GM18519 (cell line): ENCODE data around the gene NLK.
"Not testable (repeated sequence)": the region's sequence is repeated elsewhere in the genome, so short reads cannot be mapped to it uniquely, and the experiment has no call there.

Experiments used
- ATAC-seq: cut with Tn5 transposase; IDR thresholded peaks from one replicate; pipeline ENCODE4 v1.9.1; 2021; ENCODE audit warnings: mild to moderate bottlenecking, moderate library complexity; ENCODE audit not compliant: unreplicated experiment, low FRiP score

The NLK gene

DNA sequence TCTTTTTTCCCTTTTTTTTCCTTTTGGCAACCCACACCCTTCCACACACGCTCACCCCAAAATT lies at the start of gene NLK:
TSS of gene NLK (plus strand) at position 21 of the 64 bp plus-strand sequence. CDS start 197 bp downstream, outside the sequence.
- ATAC-seq, result no peak

- ATAC-seq, result no peak
These were observed 49.2 kb upstream of the NLK start for GRCh38 chr17:27993161-27993695.

GRCh38 chr17:27993723-27994310 lies 48.7 kb upstream of the NLK start:
- ATAC-seq, result no peak

GRCh38 chr17:27994586-27994985 lies 47.9 kb upstream of the NLK start:
- ATAC-seq, result no peak

GRCh38 chr17:27995554-27995953 lies 46.9 kb upstream of the NLK start:
- ATAC-seq, result no peak

GRCh38 chr17:27996202-27997043 lies 46.1 kb upstream of the NLK start:
- ATAC-seq, result no peak

DNA sequence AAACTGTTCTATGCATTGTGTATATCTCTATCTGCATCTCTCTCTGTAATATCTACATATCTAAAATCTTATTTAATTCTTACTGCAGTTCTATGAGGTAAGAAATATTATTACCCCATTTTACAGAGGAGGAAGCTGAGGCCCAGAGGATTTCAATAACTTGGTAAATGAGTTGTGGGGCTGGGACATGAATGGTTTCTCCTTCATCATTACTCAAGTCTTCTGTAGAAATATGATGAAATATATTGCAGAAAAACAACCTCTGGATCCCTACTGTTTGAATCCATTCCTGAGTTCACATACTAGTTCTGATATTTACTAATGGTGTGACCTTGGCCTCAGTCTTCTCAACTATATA lies 45.5 kb upstream of the NLK start:
- ATAC-seq, result no peak

- ATAC-seq, result no peak
These were observed 45.0 kb upstream of the NLK start for GRCh38 chr17:27997522-27997921.

GRCh38 chr17:28001149-28001548 lies 41.3 kb upstream of the NLK start:
- ATAC-seq, result no peak

GRCh38 chr17:28004344-28004743 lies 38.1 kb upstream of the NLK start:
- no peak for ATAC-seq

DNA sequence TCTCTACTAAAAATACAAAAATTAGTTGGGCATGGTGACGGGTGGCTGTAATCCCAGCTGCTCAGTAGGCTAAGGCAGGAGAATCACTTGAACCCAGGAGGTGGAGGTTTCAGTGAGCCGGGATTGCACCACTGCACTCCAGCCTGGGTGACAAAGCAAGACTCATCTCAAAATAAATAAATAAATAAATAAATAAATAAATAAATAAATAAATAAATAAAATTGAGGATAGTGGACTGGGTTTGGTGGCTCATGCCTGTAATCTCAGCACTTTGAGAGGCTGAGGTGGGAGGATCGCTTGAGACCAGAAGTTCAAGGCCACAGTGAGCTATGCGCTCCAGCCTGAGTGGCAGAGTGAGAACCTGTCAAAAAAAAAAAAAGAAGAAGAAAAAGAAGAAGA lies 34.6 kb upstream of the NLK start:
- ATAC-seq, result not testable (repeated sequence)

DNA sequence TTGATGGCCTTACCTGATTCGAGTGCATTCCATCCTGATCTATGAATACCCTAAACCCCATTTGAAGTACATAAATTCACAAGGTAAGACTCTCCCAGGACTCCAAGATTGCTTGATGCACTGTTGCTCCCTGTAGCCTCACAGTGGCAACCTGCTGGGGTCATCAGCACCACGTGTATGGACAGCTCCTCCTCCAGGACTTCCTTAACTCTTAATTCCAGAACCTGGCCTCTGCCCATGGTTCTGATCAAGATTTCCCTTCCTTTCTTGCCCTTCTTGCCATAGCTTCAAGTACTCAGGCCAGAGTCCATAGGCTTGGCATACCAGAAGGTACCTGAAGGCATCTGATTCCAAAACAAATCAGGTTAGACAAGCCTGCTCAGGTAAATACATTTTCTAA lies 34.0 kb upstream of the NLK start:
- no peak for ATAC-seq

DNA sequence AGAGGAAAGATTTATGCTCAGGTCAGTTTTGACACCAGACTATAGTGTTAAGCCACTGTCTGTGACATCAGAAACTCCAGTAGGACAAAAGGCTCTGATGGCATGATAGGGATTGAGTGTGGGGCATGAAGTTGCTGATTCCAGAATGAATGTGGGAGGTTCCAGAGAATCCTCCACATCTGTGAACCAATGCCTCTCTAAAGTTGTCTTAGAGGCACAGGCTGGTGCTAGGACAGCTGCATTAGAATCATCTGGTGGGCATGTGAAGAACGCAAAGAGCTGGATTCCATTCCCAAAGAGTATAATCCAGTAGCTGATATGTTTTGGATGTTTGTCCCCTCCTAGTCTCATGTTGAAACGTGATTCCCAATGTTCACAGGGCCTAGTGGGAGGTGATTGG lies 32.1 kb upstream of the NLK start:
- no peak for ATAC-seq

DNA sequence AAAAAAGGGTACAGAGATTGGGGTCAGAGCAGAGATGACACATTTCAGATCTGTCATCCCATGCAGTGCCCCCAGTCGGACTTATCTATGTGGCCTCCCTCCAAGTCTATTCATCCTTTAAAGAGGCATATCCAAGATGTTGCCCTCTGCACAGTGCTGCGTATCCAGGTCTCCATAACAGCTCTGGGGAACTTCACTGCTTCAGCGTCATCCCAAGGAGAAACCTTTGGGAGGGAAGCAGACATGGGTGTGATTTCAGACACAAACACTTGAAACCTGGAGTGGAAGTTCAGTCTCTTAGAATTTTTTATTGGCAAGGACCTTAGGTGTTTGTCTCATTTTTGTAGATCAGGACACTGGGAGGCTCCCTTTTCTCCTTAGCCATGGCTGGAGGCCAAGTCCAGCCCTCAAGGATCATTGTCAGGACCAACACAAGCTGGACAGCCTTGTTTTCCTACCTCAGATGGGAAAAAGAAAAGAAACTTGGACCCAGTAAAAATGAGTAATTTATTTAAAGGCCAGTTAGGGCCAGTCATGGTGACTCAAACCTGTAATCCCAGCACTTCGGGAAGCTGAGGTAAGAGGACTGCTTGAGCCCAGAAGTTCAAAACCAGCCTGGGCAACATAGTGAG lies 23.9 kb upstream of the NLK start:
- no peak for ATAC-seq

GRCh38 chr17:28020515-28020914 lies 22.0 kb upstream of the NLK start:
- no peak for ATAC-seq

DNA sequence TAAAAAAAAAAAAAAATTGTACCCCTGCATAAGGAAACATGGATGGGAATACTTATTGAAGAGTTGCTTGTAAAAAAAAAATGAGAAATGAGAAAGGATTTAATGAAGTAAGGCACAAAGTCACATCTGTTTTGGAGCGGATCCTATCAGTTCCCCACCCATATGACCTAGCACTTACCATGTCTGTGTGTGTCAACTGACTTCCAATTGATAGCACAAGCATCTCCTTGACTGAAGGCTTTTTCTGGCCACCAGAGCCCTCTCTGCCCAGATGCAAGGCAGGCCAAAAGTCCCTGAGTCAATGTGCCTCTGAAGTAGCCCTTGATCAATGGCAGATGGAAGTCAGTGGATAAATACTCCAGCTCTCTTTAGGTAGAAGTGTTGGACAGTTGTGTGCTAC lies 13.4 kb upstream of the NLK start:
- ATAC-seq, result no peak

- ATAC-seq, result no peak
These were observed 12.1 kb upstream of the NLK start for GRCh38 chr17:28030386-28030785.

- ATAC-seq, result no peak
These were observed 11.3 kb upstream of the NLK start for GRCh38 chr17:28031174-28031573.

GRCh38 chr17:28033972-28034714 lies 8.3 kb upstream of the NLK start:
- ATAC-seq, result no peak

DNA sequence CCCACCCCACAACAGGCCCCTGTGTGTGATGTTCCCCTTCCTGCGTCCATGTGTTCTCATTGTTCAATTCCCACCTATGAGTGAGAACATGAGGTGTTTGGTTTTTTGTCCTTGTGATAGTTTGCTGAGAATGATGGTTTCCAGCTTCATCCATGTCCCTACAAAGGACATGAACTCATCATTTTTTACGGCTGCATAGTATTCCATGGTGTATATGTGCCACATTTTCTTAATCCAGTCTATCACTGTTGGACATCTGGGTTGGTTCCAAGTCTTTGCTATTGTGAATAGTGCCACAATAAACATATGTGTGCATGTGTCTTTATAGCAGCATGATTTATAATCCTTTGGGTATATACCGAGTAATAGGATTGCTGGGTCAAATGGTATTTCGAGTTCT lies 7.0 kb upstream of the NLK start:
- ATAC-seq, result not testable (repeated sequence)

DNA sequence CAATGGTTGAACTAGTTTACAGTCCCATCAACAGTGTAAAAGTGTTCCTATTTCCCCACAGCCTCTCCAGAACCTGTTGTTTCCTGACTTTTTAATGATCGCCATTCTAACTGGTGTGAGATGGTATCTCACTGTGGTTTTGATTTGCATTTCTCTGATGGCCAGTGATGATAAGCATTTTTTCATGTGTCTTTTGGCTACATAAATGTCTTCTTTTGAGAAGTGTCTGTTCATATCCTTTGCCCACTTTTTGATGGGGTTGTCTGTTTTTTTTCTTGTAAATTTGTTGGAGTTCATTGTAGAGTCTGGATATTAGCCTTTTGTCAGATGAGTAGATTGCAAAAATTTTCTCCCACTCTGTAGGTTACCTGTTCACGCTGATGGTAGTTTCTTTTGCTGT lies 6.6 kb upstream of the NLK start:
- ATAC-seq, result not testable (repeated sequence)
